GM19239 (cell line): ENCODE data around the gene SP140L.
"Not testable (repeated sequence)": the region's sequence is repeated elsewhere in the genome, so short reads cannot be mapped to it uniquely, and the experiment has no call there.

Experiments used
- DNase-seq: peaks from one replicate; pipeline ENCODE4 v3.0.0; 2011; ENCODE audit warnings: low spot score; ENCODE audit not compliant: insufficient read length
- FAIRE-seq: peaks from 2 replicates; lab custom pipeline; 2011; peaks lifted over from hg19 to GRCh38; lab: Jason Lieb, UNC

SP140L gene

DNA sequence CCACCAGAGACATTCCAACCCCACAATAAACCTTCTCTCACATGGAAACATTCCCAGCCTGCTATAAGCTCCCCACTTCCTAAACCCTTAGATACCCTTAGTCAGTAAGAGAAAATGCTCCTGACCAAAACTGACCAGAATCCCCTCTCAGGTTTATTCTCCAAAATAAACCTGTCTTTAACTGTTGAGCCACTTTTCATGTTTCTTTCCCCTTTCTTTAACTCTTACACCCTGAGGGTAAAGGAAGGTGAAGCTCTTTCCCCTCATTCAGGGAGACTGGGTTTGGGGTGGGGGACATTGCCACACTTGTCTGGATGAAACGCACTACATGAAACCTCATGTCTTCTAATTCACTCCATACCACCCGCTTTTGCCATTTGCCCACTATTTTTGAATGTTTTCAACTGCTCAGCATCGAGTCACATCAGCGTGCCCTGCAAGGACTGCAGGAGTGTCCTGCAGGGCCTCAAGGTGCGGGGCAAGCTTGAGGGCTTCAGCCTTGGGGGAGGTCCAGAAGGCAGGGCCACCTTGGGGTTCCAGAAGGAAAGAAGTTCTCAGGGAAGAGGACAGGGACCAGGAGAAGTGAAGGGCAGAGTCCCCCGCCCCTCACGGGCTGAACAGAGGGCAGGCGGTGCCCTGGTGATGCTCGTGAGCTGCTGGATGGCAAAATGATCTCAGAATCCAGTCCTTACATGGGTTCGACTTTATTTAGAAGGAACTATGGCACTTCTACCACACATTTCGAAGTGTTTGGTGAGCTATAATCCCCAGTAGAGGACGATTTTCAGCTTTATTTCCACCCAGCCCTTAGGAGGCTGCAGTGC lies 4.2 kb upstream of the SP140L start:
- no peak for FAIRE-seq

DNA sequence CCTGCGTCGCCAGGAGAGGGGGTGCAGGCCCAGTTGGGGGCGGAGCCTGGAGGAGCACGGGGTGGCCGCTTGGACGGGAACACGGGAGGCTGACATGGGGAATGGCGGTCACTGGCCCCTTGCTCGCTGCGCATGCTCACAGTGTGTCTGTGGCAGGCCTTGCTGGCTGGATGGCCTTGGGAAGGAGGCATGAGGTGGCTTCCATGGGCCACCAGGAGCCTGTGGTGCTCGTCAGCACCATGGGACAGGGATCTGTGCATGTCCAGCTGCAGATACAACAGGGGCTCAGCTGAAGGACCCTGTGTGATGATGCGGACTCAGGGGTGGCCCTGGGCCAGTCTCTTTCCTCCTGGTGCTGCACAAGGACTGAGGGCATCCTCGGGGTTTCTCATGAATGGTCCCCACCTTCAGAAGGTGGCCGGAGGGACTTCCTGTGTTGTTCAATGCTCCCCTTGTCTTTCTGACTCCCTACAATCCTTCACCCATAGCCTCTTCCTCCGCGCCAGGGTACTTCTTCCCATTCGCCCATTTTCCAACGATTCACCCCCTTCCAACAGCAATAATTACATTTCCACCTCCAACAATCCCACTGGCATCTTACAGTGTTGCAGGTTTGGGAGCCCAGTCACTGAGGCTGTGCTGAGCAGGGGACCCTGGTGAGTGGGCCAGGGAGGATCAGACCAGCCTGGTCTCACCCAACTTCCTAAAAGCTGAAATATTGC lies 3.4 kb upstream of the SP140L start:
- FAIRE-seq = no peak

More for the DNA sequence above, 4.2 kb upstream of the SP140L start:
- DNase-seq = no peak

DNA sequence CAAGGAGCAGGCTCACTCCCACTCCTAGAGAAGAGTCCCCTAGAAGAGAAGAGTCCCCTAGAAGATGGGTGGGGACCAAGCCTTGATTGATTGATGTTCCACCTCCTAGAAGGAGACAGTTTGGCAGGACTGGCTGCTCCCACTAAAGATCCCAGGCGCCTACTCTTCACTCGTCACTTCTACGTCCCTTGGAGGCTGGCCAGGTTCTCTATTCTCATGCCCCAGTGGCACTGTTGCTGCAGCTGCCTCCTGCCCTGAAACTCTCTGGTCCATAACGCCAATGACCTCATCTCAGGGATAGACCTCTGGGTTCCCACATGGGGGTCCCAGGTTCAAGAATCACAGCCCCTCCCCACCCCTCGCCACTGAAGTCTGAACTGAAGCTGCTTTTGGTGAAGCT lies 2.5 kb upstream of the SP140L start:
- DNase-seq (no peak), FAIRE-seq (no peak)

More for the DNA sequence above, 3.4 kb upstream of the SP140L start:
- no peak for DNase-seq

DNA sequence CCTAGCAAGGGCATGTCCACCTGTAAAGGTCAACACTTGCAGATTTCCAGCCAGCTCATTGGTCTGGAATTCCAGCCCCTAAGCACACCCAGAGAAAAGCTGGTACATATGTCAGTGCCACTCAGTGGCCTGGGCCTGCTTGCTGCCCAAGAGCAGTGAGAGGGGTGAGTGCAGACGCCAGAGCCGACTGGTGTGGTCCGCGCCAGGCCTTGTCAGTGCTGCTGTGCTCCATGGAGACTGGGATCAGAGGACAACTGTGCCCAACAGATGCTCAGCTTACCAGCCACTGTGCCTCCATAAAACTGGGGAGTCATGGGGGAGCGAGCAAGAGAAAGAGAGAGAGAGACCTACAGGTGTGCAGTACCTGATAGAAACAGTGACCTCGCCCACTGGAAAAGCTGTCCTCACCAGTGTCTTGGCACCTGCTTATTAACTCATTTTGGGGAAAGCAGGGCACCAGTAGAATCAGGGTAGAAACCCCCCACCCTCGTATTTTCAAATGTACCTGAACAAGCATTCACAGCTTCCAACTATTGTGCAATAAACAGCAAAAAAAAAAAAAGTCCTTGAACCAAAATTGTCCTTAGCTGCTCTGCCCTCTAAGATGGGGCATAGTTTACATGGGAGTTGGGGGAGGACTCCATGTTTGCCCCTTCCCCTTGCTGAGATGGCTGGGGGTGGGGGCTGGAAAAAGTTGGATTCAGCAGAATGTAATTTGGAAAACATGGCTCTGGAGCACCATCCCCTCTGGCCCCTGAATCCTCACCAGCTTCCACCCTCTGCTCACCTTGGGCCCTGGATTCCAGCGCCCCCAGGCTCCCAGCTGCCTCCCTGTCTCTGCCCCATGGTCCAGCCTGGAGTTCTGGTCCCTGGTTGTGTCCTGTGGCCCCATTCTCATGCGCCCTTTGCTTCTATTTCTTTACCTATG lies 1.4 kb upstream of the SP140L start:
- no peak for FAIRE-seq
- no peak for DNase-seq

DNA sequence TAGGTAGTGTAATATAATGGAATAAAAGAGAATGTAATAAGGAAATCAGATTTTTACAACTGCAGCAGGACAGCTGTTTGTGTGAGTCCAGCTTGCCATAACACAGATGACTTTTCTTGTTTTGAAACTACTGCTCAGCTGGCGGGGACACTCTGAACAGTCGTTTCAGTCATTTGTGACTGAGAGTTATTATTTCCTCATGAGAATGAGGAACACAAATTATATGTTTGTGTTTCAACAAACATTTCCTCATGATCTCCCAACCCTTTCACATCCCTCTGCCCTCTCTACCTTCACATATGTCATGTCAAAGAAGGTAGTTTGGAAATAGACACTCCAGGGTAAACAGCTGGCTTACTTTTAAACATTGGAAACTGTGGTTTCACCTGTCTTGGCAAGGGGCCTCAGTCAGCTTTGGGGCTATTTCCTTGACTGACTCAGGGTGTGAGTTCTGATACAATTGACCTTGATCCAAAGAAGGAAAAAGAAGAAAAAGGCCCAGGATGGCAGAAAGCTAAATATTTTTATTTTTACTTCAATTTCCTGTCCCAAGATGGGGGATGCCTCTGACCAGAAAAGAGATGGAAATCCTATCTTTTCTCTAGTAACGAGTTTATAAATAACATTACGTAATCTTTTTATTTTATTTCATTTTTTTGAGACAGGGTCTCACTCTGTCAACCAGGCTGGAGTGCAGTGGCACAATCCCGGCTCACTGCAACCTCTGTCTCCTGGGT lies 593 bp downstream of the SP140L start:
- no peak for DNase-seq
- FAIRE-seq = no peak

DNA sequence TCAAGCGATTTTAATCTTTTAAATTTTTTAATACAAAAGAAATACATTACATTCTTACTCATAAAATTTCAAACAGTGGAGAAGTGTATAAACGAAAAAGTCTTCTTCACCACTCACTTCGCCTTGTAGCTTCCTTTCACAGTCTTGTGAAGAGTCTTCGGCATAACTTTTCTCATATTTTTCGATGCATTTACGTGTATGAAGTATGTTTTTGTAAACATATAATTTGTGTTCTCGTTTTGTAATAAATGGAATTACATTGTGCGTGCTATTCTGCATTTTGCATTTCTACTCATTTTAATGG lies 1.1 kb downstream of the SP140L start:
- FAIRE-seq (no peak), DNase-seq (no peak)

DNA sequence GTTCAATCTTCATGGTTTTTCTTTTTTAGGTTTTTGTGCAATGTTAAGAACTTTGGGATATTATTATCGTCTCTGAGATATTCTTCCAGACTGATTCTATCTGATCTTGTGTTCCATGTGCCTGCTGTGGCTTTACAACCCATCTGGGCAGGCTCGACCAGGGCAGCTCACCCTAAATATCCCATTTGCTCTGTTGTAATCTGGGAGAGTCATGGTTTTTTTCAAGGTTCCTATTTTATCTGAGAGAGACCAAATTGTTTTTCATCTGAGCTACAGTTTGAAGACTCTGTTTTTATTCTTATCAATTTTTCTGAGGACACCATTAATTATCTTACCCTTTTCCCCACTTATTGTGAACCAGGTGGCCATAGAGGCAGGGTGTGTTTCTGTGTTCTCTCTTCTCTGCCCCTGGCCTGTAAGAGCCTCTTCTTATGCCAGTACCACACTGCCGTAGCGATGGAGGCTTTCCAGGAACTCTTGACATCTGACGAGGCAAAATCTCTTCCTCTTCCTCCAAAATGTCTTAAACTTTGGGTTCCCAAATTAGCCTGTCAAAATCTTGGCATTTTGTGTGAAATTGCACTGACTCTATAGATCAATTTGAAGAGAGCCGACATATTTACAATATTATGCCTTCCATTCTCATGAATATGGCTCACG lies 3.1 kb downstream of the SP140L start:
- FAIRE-seq (no peak), DNase-seq (no peak)

DNA sequence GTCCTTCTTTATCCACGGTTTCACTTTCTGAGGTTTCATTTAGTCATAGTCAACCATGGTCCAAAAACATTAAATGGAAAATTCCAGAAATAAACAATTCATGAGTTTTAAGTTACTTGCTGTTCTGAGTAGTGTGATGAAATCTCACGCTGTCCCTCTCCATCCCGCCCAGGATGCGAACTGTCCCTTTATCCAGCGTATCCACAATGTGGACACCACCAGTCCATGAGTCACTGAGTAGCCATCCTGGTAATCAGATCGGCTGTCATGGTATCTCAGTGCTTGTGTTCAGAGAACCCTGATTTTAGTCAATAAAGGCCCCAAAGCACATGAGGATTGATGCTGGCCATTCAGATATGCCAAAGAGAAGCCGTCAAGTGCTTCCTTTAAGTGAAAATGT lies 3.7 kb downstream of the SP140L start:
- DNase-seq = no peak
- FAIRE-seq = no peak

DNA sequence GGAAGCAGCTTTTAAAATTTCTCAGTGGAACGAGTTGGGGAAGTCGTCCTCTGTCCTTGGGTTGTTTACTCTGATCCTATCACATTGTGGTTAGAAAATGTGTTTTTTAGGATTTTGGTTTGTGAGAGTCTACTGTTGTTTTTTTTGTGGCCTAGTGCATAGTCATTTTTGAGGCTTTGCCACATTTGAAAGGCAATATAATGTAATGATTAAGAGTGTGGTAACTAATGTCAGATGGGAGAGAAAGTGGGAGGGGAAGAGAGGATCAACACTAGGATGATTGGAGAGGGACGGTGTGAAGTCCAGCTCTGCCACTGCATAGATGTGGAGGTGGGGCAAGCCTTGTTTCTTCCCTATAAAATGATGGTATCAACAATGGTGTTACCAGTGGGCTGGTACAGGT lies 8.5 kb downstream of the SP140L start:
- DNase-seq (no peak), FAIRE-seq (no peak)

DNA sequence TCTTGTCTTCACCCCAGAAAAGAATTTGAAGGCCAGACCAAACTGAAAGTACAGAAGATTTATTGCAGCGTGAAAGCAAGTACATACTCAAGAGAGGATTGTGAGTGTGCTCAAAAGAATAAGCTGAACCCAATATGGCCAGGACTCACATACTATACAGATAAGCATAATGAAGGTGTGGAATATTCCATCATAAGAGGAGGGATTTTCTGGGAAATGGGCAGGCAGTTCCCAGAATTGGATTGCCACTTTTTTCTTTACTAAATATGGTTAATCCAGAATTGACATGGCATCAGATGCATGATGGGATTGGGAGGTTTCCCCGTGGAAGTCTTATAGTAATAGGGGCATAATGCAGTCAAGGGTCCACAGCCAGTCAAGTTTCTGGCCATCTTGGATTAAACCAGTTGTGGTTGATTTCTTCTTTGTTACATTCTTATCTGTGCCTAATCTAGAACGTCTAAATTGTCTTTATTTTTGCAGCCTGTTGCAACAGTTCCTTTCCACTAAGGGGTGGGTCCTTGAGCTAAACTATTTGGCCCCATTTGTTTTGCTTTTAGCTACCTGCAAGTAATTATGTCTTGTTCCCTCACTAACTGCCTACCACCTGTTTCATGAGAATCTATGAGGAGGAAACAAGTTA lies 9.0 kb downstream of the SP140L start:
- DNase-seq = no peak
- no peak for FAIRE-seq

DNA sequence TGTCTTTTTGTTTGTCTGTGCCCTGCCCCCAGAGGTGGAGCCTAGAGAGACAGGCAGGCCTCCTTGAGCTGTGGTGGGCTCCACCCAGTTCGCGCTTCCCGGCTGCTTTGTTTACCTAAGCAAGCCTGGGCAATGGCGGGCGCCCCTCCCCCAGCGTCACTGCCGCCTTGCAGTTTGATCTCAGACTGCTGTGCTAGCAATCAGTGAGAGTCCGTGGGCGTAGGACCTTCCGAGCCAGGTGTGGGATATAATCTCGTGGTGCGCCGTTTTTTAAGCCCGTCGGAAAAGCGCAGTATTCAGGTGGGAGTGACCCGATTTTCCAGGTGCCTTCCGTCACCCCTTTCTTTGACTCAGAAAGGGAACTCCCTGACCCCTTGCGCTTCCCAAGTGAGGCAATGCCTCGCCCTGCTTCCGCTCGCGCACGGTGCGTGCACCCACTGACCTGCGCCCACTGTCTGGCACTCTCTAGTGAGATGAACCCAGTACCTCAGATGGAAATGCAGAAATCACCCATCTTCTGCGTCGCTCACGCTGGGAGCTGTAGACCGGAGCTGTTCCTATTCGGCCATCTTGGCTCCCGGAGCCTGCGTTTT lies 15.0 kb downstream of the SP140L start:
- DNase-seq, FAIRE-seq: not testable (repeated sequence)

DNA sequence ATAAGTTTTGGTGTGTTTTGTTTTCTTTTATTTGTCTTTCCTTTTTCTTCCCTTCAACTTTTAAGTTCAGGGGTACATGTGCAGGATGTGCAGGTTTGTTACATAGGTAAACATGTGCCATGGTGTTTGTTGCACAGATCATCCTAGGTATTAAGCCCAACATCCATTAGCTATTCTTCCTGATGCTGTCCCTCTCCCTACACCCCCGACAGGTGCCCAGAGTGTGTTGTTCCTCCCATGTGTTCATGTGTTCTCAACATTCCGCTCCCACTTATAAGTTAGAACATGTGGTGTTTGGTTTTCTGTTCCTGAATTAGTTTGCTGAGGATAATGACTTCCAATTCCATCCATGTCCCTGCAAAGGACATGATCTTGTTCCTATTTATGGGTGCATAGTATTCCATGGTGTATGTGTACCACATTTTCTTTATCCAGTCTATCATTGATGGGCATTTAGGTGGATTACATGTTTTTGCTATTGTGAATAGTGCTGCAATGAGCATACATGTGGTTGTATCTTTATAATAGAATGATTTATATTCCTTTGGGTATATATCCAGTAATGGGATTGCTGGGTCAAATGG lies 16.1 kb downstream of the SP140L start:
- FAIRE-seq, DNase-seq: not testable (repeated sequence)

DNA sequence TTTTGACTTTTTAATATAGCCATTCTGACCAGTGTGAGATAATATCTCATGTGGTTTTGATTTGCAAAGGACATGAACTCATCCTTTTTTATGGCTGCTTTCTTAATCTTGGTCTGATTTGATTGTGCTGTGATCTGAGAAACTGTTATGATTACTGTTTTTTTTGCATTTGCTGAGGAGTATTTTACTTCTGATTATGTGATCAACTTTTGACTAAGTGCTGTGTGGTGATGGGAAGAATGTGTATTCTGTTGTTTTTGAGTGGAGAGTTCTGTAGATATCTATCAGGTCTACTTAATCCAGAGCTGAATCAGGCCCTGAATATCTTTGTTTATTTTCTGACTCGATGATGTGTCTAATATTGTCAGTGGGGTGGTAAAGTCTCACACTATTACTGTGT lies 16.8 kb downstream of the SP140L start:
- FAIRE-seq = no peak
- DNase-seq = no peak

DNA sequence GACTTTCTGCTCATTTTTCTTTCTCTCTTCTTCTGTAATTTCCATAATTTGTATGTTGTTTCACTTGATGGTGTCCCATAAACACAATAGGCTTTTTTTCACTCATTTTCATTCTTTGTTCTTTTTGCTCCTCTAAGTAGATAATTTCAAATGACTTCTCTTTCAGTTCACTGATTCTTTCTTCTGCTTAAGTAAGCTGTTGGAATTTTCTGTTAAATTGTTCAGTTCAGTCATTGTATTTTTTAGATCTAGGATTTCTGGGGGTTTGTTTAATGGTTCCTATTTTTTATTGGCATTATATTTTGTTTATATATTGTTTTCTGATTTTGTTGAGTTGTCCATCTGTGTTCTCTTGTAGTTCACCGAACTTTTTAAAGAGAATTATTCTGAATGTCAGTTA lies 19.5 kb downstream of the SP140L start:
- FAIRE-seq (no peak), DNase-seq (no peak)

DNA sequence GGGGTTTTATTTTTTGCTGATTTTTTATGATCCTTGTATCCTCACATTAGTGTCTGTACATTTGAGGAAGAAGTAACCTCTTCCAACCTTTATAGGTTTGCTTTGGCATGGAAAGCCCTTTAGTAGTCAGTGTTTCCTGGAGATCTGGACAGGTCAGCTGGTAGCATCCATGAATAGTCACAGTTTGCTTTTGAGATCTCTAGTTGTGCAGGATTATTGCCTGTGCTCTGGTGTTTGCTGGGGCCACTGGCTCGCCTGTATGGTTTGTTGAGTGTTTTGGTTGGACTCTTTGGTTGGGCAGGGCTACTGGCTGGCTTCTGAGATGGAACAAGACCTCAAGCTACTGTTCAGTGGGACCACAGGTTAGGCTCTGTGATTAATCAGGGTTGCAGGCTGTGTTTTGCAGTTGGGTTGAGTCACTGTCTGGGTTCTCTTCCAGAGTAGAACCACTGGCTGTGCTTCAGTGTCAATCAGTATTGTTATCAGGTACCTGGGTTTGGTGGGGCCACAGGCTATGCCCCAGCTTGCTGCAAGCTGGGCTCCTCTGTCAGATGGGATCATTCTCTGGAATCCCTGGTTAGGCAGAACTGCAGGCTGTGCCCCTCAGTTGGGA lies 20.0 kb downstream of the SP140L start:
- DNase-seq (no peak), FAIRE-seq (no peak)

DNA sequence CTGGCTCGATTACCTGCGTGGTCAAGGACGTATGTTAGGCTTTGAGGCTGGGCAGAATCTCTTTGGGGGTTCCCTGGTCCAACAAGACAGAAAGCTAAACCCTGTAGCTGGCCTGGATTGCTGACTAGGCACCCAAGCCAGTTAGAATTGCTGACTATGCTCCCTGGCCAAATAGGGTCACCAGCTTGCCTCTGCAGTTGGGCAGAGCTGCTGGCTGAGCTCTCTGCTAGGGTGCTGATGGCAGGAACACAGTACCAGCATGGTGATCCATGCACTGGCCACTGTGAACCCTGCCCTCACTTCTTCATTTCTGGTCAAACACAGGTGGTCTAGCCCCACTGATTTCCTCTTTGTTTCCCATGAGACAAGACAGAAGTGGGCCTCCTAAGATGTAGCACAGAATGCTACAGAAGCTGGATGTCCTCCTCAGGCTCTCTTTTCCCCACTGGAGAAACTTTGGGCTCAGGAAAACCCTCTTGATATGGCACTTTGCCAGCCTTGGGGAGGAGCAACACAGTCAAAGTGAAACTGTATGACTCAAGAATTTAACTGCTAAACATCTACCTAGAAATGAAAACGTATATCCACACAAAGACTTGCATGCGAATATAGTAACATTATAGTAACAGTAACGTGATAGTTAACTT lies 20.8 kb downstream of the SP140L start:
- FAIRE-seq (peak; percentile 81), DNase-seq (no peak)

DNA sequence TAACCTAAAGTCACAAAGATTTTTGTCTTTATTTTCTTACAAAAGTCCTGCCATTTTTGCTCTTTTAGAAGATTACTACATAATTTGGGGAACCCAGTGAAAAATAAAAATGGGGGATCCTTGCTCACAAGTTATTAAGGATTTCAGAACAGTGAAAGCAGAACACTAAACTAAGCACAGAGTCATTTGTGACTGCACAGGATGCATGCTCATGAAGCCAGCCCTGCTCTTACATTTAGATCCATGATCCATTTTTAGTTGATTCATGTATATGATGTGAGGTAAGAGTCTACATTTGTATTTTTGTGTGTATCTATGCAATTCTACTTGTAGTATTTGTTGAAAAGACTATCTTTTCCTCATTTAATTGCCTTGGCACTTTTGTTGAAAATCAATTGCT lies 21.8 kb downstream of the SP140L start:
- DNase-seq (no peak), FAIRE-seq (peak; percentile 88)
